Stimulated activated CD4-positive, alpha-beta T cell treated with anti-CD3 and anti-CD28 coated beads, Interleukin-2, amount 100 ng/mL, for 4 hours (primary cell): ENCODE measurements around the gene SEPTIN5.
"Not testable (repeated sequence)": the region's sequence is repeated elsewhere in the genome, so short reads cannot be mapped to it uniquely, and the experiment has no call there.

Experiments used
- DNase-seq: peaks from one replicate; pipeline ENCODE4 v3.0.0-alpha.2; 2020; ENCODE audit warnings: low read depth

SEPTIN5 gene

GRCh38 chr22:19714312-19715187 lies at the start of gene SEPTIN5:
TSS of gene SEPTIN5 (plus strand) at chr22:19714503. CDS start at chr22:19714589, 86 bp downstream.
- no peak for DNase-seq

GRCh38 chr22:19664951-19665783 lies 49.1 kb upstream of the SEPTIN5 start:
- DNase-seq, result no peak

- DNase-seq, result no peak
Measured at GRCh38 chr22:19665784-19666672, 48.3 kb upstream of the SEPTIN5 start.

- DNase-seq, result no peak
Measured at GRCh38 chr22:19666673-19667593, 47.4 kb upstream of the SEPTIN5 start.

- DNase-seq, result no peak
Measured at GRCh38 chr22:19667872-19668740, 46.2 kb upstream of the SEPTIN5 start.

GRCh38 chr22:19668748-19669147 lies 45.6 kb upstream of the SEPTIN5 start:
- DNase-seq, result no peak

- DNase-seq, result no peak
Measured at GRCh38 chr22:19669570-19669969, 44.7 kb upstream of the SEPTIN5 start.

- no peak for DNase-seq
Measured at GRCh38 chr22:19671316-19671715, 43.0 kb upstream of the SEPTIN5 start.

GRCh38 chr22:19672054-19672776 lies 42.1 kb upstream of the SEPTIN5 start:
- no peak for DNase-seq

GRCh38 chr22:19673660-19674059 lies 40.6 kb upstream of the SEPTIN5 start:
- DNase-seq, result no peak

GRCh38 chr22:19674129-19674928 lies 40.0 kb upstream of the SEPTIN5 start:
- no peak for DNase-seq

- no peak for DNase-seq
Measured at GRCh38 chr22:19674929-19675253, 39.4 kb upstream of the SEPTIN5 start.

- DNase-seq, result no peak
Measured at GRCh38 chr22:19675428-19675827, 38.9 kb upstream of the SEPTIN5 start.

GRCh38 chr22:19676437-19676836 lies 37.9 kb upstream of the SEPTIN5 start:
- not testable (repeated sequence) for DNase-seq

- DNase-seq, result no peak
Measured at GRCh38 chr22:19678949-19679521, 35.3 kb upstream of the SEPTIN5 start.

- peak; percentile 32 for DNase-seq
Measured at GRCh38 chr22:19679522-19680101, 34.7 kb upstream of the SEPTIN5 start.

GRCh38 chr22:19680287-19680881 lies 33.9 kb upstream of the SEPTIN5 start:
- DNase-seq, result no peak
